Ascending aorta (tissue), 2 donors: ENCODE results near the gene MAB21L1. TPM values are rescaled to one million over a fixed set of nuclear protein-coding genes. Genes with fewer than 3 reads are reported as not detected.

ENCODE experiments used
- DNase-seq, 2 donors: peaks; one replicate each; pipeline ENCODE4 v3.0.0-alpha.2; 2019; ENCODE audit warnings: low spot score in 2 of 2
- H3K27ac ChIP-seq, 2 donors: fragments of 200-600 bp; sonication (generic); one replicate each; pipeline ENCODE4 v1.5.1; 2016 to 2017; ENCODE audit warnings: mild to moderate bottlenecking in 1 of 2
- H3K27me3 ChIP-seq: fragments of 200-600 bp; sonication (generic); one replicate; pipeline ENCODE4 v1.5.1; 2017
- H3K36me3 ChIP-seq, 2 donors: fragments of 200-600 bp; sonication (generic); one replicate each; pipeline ENCODE4 v1.5.1; 2016
- H3K4me1 ChIP-seq, 2 donors: fragments of 200-600 bp; sonication (generic); one replicate each; pipeline ENCODE4 v1.5.1; 2016 to 2017; ENCODE audit warnings: mild to moderate bottlenecking in 1 of 2
- H3K4me3 ChIP-seq, 2 donors: fragments of 200-600 bp; sonication (generic); one replicate each; pipeline ENCODE4 v1.5.1; 2016 to 2017; ENCODE audit warnings: mild to moderate bottlenecking in 1 of 2
- H3K9me3 ChIP-seq, 2 donors: fragments of 200-600 bp; sonication (generic); one replicate each; pipeline ENCODE4 v1.5.1; 2016
- CTCF ChIP-seq, 3 experiments: fragments of 200-600 bp in 2 of 3; fragments of 450-650 bp in 1 of 3; sonication (generic) in 2 of 3; IDR thresholded peaks; one replicate each; pipeline ENCODE4 v1.5.1; 2016 to 2019; ENCODE audit warnings: antibody characterized with exemption in 3 of 3, mild to moderate bottlenecking in 1 of 3, moderate library complexity in 1 of 3
- intact Hi-C: fragments of 100-400 bp; cut with DNase I; formaldehyde crosslinking; loops from one replicate; pipeline ENCODE4 v1.15.1; 2023
- total RNA-seq: library from RNA; depleted of rRNA; stranded (reverse); fragments of >200 nt; gene quantifications from one replicate; pipeline ENCODE4 v1.1.0, GENCODE V29; 2016

MAB21L1 gene
- not detected for total RNA-seq

GRCh38 chr13:35475960-35476943, at the start of gene MAB21L1:
Gene MAB21L1, minus strand, starts transcription at chr13:35476689. Its CDS starts 551 bp downstream, at chr13:35476138.
- no peaks in the 10 kb centered on the region for H3K9me3 ChIP-seq
- H3K36me3 ChIP-seq = no peaks in the 10 kb centered on the region
- H3K4me1 ChIP-seq = no peaks in the 10 kb centered on the region
- H3K27ac ChIP-seq = no peak within 1 kb of the TSS
- intact Hi-C loops = no loop called here
- H3K27me3 ChIP-seq = no peaks in the 10 kb centered on the region
- DNase-seq = no peak
- H3K4me3 ChIP-seq = peak within 1 kb of the TSS; percentile 40 to 53
- TF ChIP-seq CTCF (IDR thresholded peaks at IDR 0.05) = no peak

GRCh38 chr13:35524171-35524570, 47.7 kb upstream of the MAB21L1 start:
- no peak for DNase-seq
- H3K27me3 ChIP-seq = no peaks in the 10 kb centered on the region
- no peak for TF ChIP-seq CTCF (IDR thresholded peaks at IDR 0.05)
- no peaks in the 10 kb centered on the region for H3K36me3 ChIP-seq
- no peak overlapping the region for H3K4me3 ChIP-seq
- no peak overlapping the region for H3K27ac ChIP-seq
- intact Hi-C loops = no loop called here
- no peaks in the 10 kb centered on the region for H3K9me3 ChIP-seq
- no peaks in the 10 kb centered on the region for H3K4me1 ChIP-seq

GRCh38 chr13:35518337-35518946, 42.0 kb upstream of the MAB21L1 start:
- Histone ChIP-seq H3K4me3 (no peak overlapping the region), H3K9me3 (no peaks in the 10 kb centered on the region), H3K27ac (no peak overlapping the region), H3K4me1 (no peaks in the 10 kb centered on the region), H3K36me3 (no peaks in the 10 kb centered on the region), H3K27me3 (no peaks in the 10 kb centered on the region)
- no peak for DNase-seq
- TF ChIP-seq CTCF (IDR thresholded peaks at IDR 0.05) = no peak
- intact Hi-C loops = no loop called here

- TF ChIP-seq CTCF (IDR thresholded peaks at IDR 0.05) = no peak
- Histone ChIP-seq H3K9me3 (no peaks in the 10 kb centered on the region), H3K36me3 (no peaks in the 10 kb centered on the region), H3K4me1 (no peaks in the 10 kb centered on the region), H3K27ac (no peak overlapping the region), H3K27me3 (no peaks in the 10 kb centered on the region), H3K4me3 (no peak overlapping the region)
- intact Hi-C loops = no loop called here
- no peak for DNase-seq
These were observed 38.5 kb upstream of the MAB21L1 start for GRCh38 chr13:35514801-35515502.

GRCh38 chr13:35514061-35514477, 37.6 kb upstream of the MAB21L1 start:
- no peak for DNase-seq
- intact Hi-C loops = no loop called here
- Histone ChIP-seq H3K4me1 (no peaks in the 10 kb centered on the region), H3K4me3 (no peak overlapping the region), H3K36me3 (no peaks in the 10 kb centered on the region), H3K9me3 (no peaks in the 10 kb centered on the region), H3K27ac (no peak overlapping the region), H3K27me3 (no peaks in the 10 kb centered on the region)
- TF ChIP-seq CTCF (IDR thresholded peaks at IDR 0.05) = no peak
